ENCODE results near the gene PLK2.

The PLK2 gene

GRCh38 chr5:58431832-58432231, 28.1 kb downstream of the PLK2 start:
- Histone ChIP-seq H3K4me1 (ENCODE audit: low read length) (no peaks in the 10 kb centered on the region), H3K4me3 (ENCODE audit: low read length) (no peak overlapping the region), H4K20me1 (ENCODE audit: insufficient read depth, low read length) (no peaks in the 10 kb centered on the region), H3K27me3 (ENCODE audit: low read depth, low read length) (no peaks in the 10 kb centered on the region), H3K79me2 (ENCODE audit: low read length) (no peaks in the 10 kb centered on the region), H3K4me2 (ENCODE audit: low read length) (no peak overlapping the region), H3K9me3 (ENCODE audit: insufficient read depth, low read length) (no peaks in the 10 kb centered on the region), H3K27ac (ENCODE audit: low read length) (no peak overlapping the region), H2AFZ (ENCODE audit: low read depth, low read length) (no peak overlapping the region), H3K36me3 (replicated peaks; ENCODE audit: low read depth, low read length) (no peaks in the 10 kb centered on the region), H3K9ac (ENCODE audit: low read length) (no peak overlapping the region)
- TF ChIP-seq CTCF (IDR thresholded peaks at IDR 0.05; ENCODE audit: low read depth, low read length) (no peak), EZH2phosphoT487 (IDR thresholded peaks at IDR 0.05; ENCODE audit: low read depth) (no peak)

DNA sequence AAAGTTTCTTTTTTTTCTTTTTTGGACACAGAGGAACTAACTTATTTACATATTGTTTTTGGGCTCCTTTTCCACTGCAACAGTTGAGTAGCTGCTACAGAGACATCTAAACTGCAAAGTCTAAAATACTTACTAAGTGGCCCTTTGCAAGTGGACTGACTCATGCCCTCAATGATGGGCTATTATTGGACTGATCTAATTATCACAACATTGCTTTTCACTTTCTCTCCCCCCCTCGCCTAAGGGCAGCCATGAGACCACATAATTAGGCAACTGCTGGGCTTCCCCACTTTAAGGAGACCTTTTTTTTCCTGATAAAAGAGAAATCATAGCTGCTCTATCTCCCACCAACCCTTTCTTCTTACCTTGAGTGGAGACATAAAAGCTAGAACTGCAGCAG, 47.0 kb downstream of the PLK2 start:
- Histone ChIP-seq H3K27ac (ENCODE audit: low read length) (no peak overlapping the region), H4K20me1 (ENCODE audit: insufficient read depth, low read length) (no peaks in the 10 kb centered on the region), H3K4me3 (ENCODE audit: low read length) (no peak overlapping the region), H3K4me1 (ENCODE audit: low read length) (peaks cover 5% of the 10 kb centered on the region; the same call in 1 of the 2 replicates), H3K27me3 (ENCODE audit: low read depth, low read length) (no peaks in the 10 kb centered on the region), H2AFZ (ENCODE audit: low read depth, low read length) (no peak overlapping the region), H3K4me2 (ENCODE audit: low read length) (no peak overlapping the region), H3K36me3 (replicated peaks; ENCODE audit: low read depth, low read length) (no peaks in the 10 kb centered on the region), H3K9me3 (ENCODE audit: insufficient read depth, low read length) (no peaks in the 10 kb centered on the region), H3K9ac (ENCODE audit: low read length) (no peak overlapping the region), H3K79me2 (ENCODE audit: low read length) (no peaks in the 10 kb centered on the region)
- no peak for TF ChIP-seq CTCF (IDR thresholded peaks at IDR 0.05; ENCODE audit: low read depth, low read length)

- Histone ChIP-seq H3K4me3 (ENCODE audit: low read length) (no peak overlapping the region), H4K20me1 (ENCODE audit: insufficient read depth, low read length) (no peaks in the 10 kb centered on the region), H3K36me3 (replicated peaks; ENCODE audit: low read depth, low read length) (no peaks in the 10 kb centered on the region), H3K79me2 (ENCODE audit: low read length) (no peaks in the 10 kb centered on the region), H3K4me2 (ENCODE audit: low read length) (no peak overlapping the region), H3K27ac (ENCODE audit: low read length) (no peak overlapping the region), H3K9me3 (ENCODE audit: insufficient read depth, low read length) (no peaks in the 10 kb centered on the region), H3K27me3 (ENCODE audit: low read depth, low read length) (no peaks in the 10 kb centered on the region), H3K9ac (ENCODE audit: low read length) (no peak overlapping the region), H2AFZ (ENCODE audit: low read depth, low read length) (no peak overlapping the region), H3K4me1 (ENCODE audit: low read length) (peaks cover 5% of the 10 kb centered on the region; the same call in 1 of the 2 replicates)
- no peak for TF ChIP-seq EZH2phosphoT487 (IDR thresholded peaks at IDR 0.05; ENCODE audit: low read depth)
These were observed 47.8 kb downstream of the PLK2 start for GRCh38 chr5:58412081-58412480.

DNA sequence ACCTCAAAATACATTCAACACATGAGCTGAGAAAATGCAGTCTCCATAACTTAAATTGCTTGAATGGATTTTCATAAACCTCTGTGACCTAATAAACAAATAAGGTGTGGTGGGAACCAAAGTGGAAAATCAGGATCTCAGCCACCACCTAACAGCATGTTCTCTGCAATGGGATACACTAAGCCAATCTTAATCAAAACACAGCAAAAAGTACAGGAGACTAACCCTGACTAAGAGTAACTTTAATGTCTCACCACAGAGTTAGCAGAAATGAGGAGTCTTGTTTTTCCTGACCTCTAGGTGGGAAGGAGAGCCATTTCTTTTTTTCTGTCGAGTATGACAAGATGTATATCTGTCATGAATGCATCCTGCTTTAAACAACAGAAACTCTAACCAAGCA, 48.5 kb downstream of the PLK2 start:
- Histone ChIP-seq H3K79me2 (ENCODE audit: low read length) (no peaks in the 10 kb centered on the region), H4K20me1 (ENCODE audit: insufficient read depth, low read length) (no peaks in the 10 kb centered on the region), H3K27ac (ENCODE audit: low read length) (no peak overlapping the region), H3K36me3 (replicated peaks; ENCODE audit: low read depth, low read length) (no peaks in the 10 kb centered on the region), H3K9me3 (ENCODE audit: insufficient read depth, low read length) (no peaks in the 10 kb centered on the region), H3K27me3 (ENCODE audit: low read depth, low read length) (no peaks in the 10 kb centered on the region), H3K9ac (ENCODE audit: low read length) (no peak overlapping the region), H3K4me3 (ENCODE audit: low read length) (no peak overlapping the region), H3K4me2 (ENCODE audit: low read length) (no peak overlapping the region), H2AFZ (ENCODE audit: low read depth, low read length) (no peak overlapping the region), H3K4me1 (ENCODE audit: low read length) (peaks cover 5% of the 10 kb centered on the region; the same call in 1 of the 2 replicates)
- no peak for TF ChIP-seq CTCF (IDR thresholded peaks at IDR 0.05; ENCODE audit: low read depth, low read length)
- no peak for TF ChIP-seq EZH2phosphoT487 (IDR thresholded peaks at IDR 0.05; ENCODE audit: low read depth)

- no peaks in the 10 kb centered on the region for H3K79me2 ChIP-seq (ENCODE audit: low read length)
- H3K4me1 ChIP-seq (ENCODE audit: low read length) = peaks cover 5% of the 10 kb centered on the region; the same call in 1 of the 2 replicates
- no peak overlapping the region for H3K27ac ChIP-seq (ENCODE audit: low read length)
- H3K4me2 ChIP-seq (ENCODE audit: low read length) = no peak overlapping the region
- H3K36me3 ChIP-seq (replicated peaks; ENCODE audit: low read depth, low read length) = no peaks in the 10 kb centered on the region
- no peaks in the 10 kb centered on the region for H3K27me3 ChIP-seq (ENCODE audit: low read depth, low read length)
- no peaks in the 10 kb centered on the region for H4K20me1 ChIP-seq (ENCODE audit: insufficient read depth, low read length)
- no peak for TF ChIP-seq CTCF (IDR thresholded peaks at IDR 0.05; ENCODE audit: low read depth, low read length)
- no peak for TF ChIP-seq EZH2phosphoT487 (IDR thresholded peaks at IDR 0.05; ENCODE audit: low read depth)
- no peaks in the 10 kb centered on the region for H3K9me3 ChIP-seq (ENCODE audit: insufficient read depth, low read length)
- H3K9ac ChIP-seq (ENCODE audit: low read length) = no peak overlapping the region
- no peak overlapping the region for H2AFZ ChIP-seq (ENCODE audit: low read depth, low read length)
- no peak overlapping the region for H3K4me3 ChIP-seq (ENCODE audit: low read length)
These were observed 49.4 kb downstream of the PLK2 start for GRCh38 chr5:58410441-58410840.
